HepG2 (cell line): ENCODE results near the gene RELB. TPM values are rescaled to one million over a fixed set of nuclear protein-coding genes. Genes with fewer than 3 reads are reported as not detected.

Experiments used
- ARNT2 ChIP-seq: sonication (generic); formaldehyde crosslinking; IDR thresholded peaks from 2 replicates; pipeline ENCODE4 v1.8.0; 2022; ENCODE audit warnings: mild to moderate bottlenecking, low read depth, missing genetic modification reagents, moderate library complexity
- ASH2L ChIP-seq: fragments of 300-600, 200-600 bp; sonication (generic); IDR thresholded peaks from 2 replicates; pipeline ENCODE4 v1.7.0; 2017; ENCODE audit warnings: low read depth, mild to moderate bottlenecking, moderate library complexity, mixed read lengths, low read length; ENCODE audit not compliant: insufficient read length
- NFIB ChIP-seq: sonication (generic); formaldehyde crosslinking; IDR thresholded peaks from 2 replicates; pipeline ENCODE4 v1.9.0; 2021; ENCODE audit warnings: missing genetic modification reagents, mild to moderate bottlenecking, borderline replicate concordance
- NPAS2 ChIP-seq: sonication (generic); formaldehyde crosslinking; IDR thresholded peaks from 2 replicates; pipeline ENCODE4 v1.8.0; 2022; ENCODE audit warnings: mild to moderate bottlenecking, missing genetic modification reagents, borderline replicate concordance
- PAX8 ChIP-seq: sonication (generic); formaldehyde crosslinking; IDR thresholded peaks from 2 replicates; pipeline ENCODE4 v1.8.0; 2022; ENCODE audit warnings: mild to moderate bottlenecking, missing genetic modification reagents, borderline replicate concordance
- PRMT3 ChIP-seq: sonication (generic); formaldehyde crosslinking; IDR thresholded peaks from 2 replicates; pipeline ENCODE4 v1.8.1; 2022; ENCODE audit warnings: low read depth, mild to moderate bottlenecking, moderate library complexity, missing genetic modification reagents, borderline replicate concordance
- SCMH1 ChIP-seq: sonication (generic); formaldehyde crosslinking; IDR thresholded peaks from 2 replicates; pipeline ENCODE4 v1.9.0; 2021; ENCODE audit warnings: missing genetic modification reagents, mild to moderate bottlenecking, borderline replicate concordance
- ZBTB8A ChIP-seq: sonication (generic); formaldehyde crosslinking; IDR thresholded peaks from 2 replicates; pipeline ENCODE4 v1.4.0; 2020; ENCODE audit warnings: mild to moderate bottlenecking, low read depth, missing genetic modification reagents, borderline replicate concordance
- ZFP36 ChIP-seq: fragments of 150-350 bp; IDR thresholded peaks from 2 replicates; pipeline ENCODE4 v1.6.1; 2018; ENCODE audit warnings: borderline replicate concordance, low read length, low read depth; ENCODE audit not compliant: partially characterized antibody
- ZNF264 ChIP-seq: sonication (generic); formaldehyde crosslinking; IDR thresholded peaks from 2 replicates; pipeline ENCODE4 v1.4.0; 2020; ENCODE audit warnings: missing genetic modification reagents
- ZNF451 ChIP-seq: sonication (generic); formaldehyde crosslinking; IDR thresholded peaks from 2 replicates; pipeline ENCODE4 v1.5.0; 2020; ENCODE audit warnings: mild to moderate bottlenecking, missing genetic modification reagents
- ZNF549 ChIP-seq: sonication (generic); formaldehyde crosslinking; IDR thresholded peaks from 2 replicates; pipeline ENCODE4 v1.5.0; 2020; ENCODE audit warnings: missing genetic modification reagents
- ZNF563 ChIP-seq: sonication (generic); formaldehyde crosslinking; IDR thresholded peaks from 2 replicates; pipeline ENCODE4 v1.8.0; 2022; ENCODE audit warnings: mild to moderate bottlenecking, moderate library complexity, missing genetic modification reagents
- ZNF569 ChIP-seq: sonication (generic); formaldehyde crosslinking; IDR thresholded peaks from 2 replicates; pipeline ENCODE4 v1.5.0; 2020; ENCODE audit warnings: mild to moderate bottlenecking, missing genetic modification reagents, moderate library complexity, borderline replicate concordance
- ZNF75D ChIP-seq: sonication (generic); formaldehyde crosslinking; IDR thresholded peaks from 2 replicates; pipeline ENCODE4 v1.8.1; 2023; ENCODE audit warnings: missing genetic modification reagents, mild to moderate bottlenecking, borderline replicate concordance
- ZNF772 ChIP-seq: sonication (generic); formaldehyde crosslinking; IDR thresholded peaks from 2 replicates; pipeline ENCODE4 v1.5.0; 2020; ENCODE audit warnings: mild to moderate bottlenecking, missing genetic modification reagents
- polyA plus RNA-seq, 8 experiments: library from polyadenylated mRNA; depleted of rRNA in 3 of 8; stranded (reverse) in 7 of 8; unstranded in 1 of 8; fragments of >200 nt; fragmentation: Illumina TruSeq in 4 of 8; extraction: Trizol in 4 of 8; gene quantifications; 2 replicates each; pipeline versions ENCODE4 v1.2.1 to v1.2.3, GENCODE V29; 2011 to 2016; ENCODE audit warnings: low read depth in 4 of 8, missing spikeins in 1 of 8, mixed read lengths in 1 of 8; ENCODE audit not compliant: insufficient read depth in 1 of 8
- total RNA-seq, 5 experiments: library from RNA; depleted of rRNA; stranded (reverse); fragments of >200 nt; fragmentation: Illumina TruSeq; extraction: Trizol; gene quantifications; 2 replicates each; pipeline ENCODE4 v1.2.3, GENCODE V29; 2016; ENCODE audit warnings: low read depth in 1 of 5
- TF ChIP-seq, protein P1 (sequence below): sonication (generic); formaldehyde crosslinking; IDR thresholded peaks from 2 replicates; pipeline ENCODE4 v1.5.0; 2020; ENCODE audit warnings: mild to moderate bottlenecking, missing genetic modification reagents
- TF ChIP-seq, protein P2 (sequence below): sonication (generic); formaldehyde crosslinking; IDR thresholded peaks from 2 replicates; pipeline ENCODE4 v1.4.0; 2020; ENCODE audit warnings: missing genetic modification reagents, low read depth, mild to moderate bottlenecking, borderline replicate concordance
- TF ChIP-seq, protein P3 (sequence below): sonication (generic); formaldehyde crosslinking; IDR thresholded peaks from 2 replicates; pipeline ENCODE4 v1.5.0; 2020; ENCODE audit warnings: missing genetic modification reagents
- TF ChIP-seq, protein P4 (sequence below): sonication (generic); formaldehyde crosslinking; IDR thresholded peaks from 2 replicates; pipeline ENCODE4 v1.4.0; 2020; ENCODE audit warnings: missing genetic modification reagents

The RELB gene
- total and polyA plus RNA-seq, 2 of the 13 experiments (the other 11 are each of a cell fraction or from before 2014, with no cell fraction given): 1.9 to 3.5 TPM

DNA sequence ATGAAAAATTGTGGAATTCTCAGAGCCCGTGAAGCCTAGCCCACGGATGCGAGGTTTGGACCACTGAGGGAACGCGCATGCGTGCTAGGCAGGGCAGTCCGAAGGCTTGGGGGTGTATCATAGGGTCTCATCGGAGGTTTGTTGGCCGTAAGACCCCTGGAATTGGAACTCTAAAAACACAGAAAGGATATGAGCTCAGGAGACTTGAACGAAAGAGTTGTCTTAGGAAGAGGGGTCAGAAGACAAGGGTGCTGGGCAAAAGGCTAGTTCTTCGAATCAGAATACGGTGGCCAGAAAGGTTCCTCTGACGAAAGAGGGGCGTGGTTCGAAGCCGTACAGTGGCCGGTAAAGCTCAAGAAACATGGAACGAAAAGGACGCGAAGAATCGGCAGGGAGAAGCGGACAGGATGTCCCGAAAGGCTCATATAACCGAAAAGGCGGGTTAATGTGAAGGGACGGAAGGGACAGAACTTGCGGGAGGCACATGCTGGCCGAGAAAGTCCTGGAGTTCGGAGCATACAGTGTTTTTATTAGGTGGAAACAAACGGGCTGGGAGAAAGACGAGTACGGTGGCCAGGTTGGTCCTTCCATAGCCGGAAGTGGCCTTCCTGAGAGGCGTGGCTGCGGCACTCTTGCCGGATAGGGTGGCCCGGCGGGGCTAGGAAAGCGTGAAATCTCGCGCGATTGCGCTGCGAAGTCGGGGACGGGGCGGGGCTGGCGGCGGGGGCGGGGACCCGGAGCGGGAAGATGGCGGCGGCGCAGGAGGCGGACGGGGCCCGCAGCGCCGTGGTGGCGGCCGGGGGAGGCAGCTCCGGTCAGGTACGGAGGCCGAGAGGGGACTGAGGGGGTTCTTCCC is 46.4 kb upstream of the RELB start, which contains the start of gene CLPTM1 (continued):
- TF ChIP-seq, protein P1, sequence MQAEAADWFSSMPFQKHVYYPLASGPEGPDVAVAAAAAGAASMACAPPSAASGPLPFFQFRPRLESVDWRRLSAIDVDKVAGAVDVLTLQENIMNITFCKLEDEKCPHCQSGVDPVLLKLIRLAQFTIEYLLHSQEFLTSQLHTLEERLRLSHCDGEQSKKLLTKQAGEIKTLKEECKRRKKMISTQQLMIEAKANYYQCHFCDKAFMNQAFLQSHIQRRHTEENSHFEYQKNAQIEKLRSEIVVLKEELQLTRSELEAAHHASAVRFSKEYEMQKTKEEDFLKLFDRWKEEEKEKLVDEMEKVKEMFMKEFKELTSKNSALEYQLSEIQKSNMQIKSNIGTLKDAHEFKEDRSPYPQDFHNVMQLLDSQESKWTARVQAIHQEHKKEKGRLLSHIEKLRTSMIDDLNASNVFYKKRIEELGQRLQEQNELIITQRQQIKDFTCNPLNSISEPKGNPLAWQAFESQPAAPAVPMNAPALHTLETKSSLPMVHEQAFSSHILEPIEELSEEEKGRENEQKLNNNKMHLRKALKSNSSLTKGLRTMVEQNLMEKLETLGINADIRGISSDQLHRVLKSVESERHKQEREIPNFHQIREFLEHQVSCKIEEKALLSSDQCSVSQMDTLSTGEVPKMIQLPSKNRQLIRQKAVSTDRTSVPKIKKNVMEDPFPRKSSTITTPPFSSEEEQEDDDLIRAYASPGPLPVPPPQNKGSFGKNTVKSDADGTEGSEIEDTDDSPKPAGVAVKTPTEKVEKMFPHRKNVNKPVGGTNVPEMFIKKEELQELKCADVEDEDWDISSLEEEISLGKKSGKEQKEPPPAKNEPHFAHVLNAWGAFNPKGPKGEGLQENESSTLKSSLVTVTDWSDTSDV (CRISPR knock-in tag): no peak
- no peak for TF ChIP-seq ZNF563 (CRISPR knock-in tag)
- TF ChIP-seq SCMH1 (CRISPR knock-in tag): no peak
- TF ChIP-seq ZNF549 (CRISPR knock-in tag): no peak
- TF ChIP-seq ZNF75D (CRISPR knock-in tag): no peak
- TF ChIP-seq, protein P2, sequence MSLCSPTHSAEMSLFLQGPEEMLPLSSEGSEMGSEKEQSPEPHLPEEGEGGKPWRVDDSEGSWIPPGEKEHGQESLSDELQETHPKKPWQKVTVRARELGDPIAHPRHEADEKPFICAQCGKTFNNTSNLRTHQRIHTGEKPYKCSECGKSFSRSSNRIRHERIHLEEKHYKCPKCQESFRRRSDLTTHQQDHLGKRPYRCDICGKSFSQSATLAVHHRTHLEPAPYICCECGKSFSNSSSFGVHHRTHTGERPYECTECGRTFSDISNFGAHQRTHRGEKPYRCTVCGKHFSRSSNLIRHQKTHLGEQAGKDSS (CRISPR knock-in tag): no peak; the same call in 1 of the 2 replicates
- TF ChIP-seq ZNF451 (CRISPR knock-in tag): no peak
- TF ChIP-seq PAX8 (CRISPR knock-in tag): no peak
- TF ChIP-seq ZNF772 (CRISPR knock-in tag): no peak
- 0 out of 2 replicates have a peak, but pooled peaks have one; percentile 41 for TF ChIP-seq NPAS2
- no peak for TF ChIP-seq ARNT2 (CRISPR knock-in tag)
- peak; percentile 97 for TF ChIP-seq ASH2L
- TF ChIP-seq, protein P3, sequence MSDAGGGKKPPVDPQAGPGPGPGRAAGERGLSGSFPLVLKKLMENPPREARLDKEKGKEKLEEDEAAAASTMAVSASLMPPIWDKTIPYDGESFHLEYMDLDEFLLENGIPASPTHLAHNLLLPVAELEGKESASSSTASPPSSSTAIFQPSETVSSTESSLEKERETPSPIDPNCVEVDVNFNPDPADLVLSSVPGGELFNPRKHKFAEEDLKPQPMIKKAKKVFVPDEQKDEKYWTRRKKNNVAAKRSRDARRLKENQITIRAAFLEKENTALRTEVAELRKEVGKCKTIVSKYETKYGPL (CRISPR knock-in tag): no peak
- TF ChIP-seq ZBTB8A (CRISPR knock-in tag): no peak
- TF ChIP-seq PRMT3 (CRISPR knock-in tag): no peak
- no peak for TF ChIP-seq ZNF569 (CRISPR knock-in tag)
- TF ChIP-seq ZFP36: no peak
- no peak for TF ChIP-seq NFIB (CRISPR knock-in tag)
- TF ChIP-seq, protein P4, sequence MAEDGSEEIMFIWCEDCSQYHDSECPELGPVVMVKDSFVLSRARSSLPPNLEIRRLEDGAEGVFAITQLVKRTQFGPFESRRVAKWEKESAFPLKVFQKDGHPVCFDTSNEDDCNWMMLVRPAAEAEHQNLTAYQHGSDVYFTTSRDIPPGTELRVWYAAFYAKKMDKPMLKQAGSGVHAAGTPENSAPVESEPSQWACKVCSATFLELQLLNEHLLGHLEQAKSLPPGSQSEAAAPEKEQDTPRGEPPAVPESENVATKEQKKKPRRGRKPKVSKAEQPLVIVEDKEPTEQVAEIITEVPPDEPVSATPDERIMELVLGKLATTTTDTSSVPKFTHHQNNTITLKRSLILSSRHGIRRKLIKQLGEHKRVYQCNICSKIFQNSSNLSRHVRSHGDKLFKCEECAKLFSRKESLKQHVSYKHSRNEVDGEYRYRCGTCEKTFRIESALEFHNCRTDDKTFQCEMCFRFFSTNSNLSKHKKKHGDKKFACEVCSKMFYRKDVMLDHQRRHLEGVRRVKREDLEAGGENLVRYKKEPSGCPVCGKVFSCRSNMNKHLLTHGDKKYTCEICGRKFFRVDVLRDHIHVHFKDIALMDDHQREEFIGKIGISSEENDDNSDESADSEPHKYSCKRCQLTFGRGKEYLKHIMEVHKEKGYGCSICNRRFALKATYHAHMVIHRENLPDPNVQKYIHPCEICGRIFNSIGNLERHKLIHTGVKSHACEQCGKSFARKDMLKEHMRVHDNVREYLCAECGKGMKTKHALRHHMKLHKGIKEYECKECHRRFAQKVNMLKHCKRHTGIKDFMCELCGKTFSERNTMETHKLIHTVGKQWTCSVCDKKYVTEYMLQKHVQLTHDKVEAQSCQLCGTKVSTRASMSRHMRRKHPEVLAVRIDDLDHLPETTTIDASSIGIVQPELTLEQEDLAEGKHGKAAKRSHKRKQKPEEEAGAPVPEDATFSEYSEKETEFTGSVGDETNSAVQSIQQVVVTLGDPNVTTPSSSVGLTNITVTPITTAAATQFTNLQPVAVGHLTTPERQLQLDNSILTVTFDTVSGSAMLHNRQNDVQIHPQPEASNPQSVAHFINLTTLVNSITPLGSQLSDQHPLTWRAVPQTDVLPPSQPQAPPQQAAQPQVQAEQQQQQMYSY (CRISPR knock-in tag): no peak
- no peak for TF ChIP-seq ZNF264
